Lung (tissue), 12 donors: ENCODE measurements around the gene BEST4. TPM values are rescaled to one million over a fixed set of nuclear protein-coding genes. Genes with fewer than 3 reads are reported as not detected.
A peak's percentile ranks its signal among the peaks of the same experiment; 100 is the strongest.
"Not testable (repeated sequence)": the region's sequence is repeated elsewhere in the genome, so short reads cannot be mapped to it uniquely, and the experiment has no call there.

Source experiments
- ATAC-seq: fragments of 200-7000 bp; cut with Tn5 transposase; one replicate; pipeline ENCODE4 v1.9.1; 2020; ENCODE audit warnings: moderate number of reproducible peaks; ENCODE audit not compliant: insufficient read depth, low FRiP score
- DNase-seq, 3 donors: peaks; one replicate each; pipeline ENCODE4 v3.0.0-alpha.2; 2013 to 2017
- H3K27ac ChIP-seq, 2 donors: one replicate each; pipeline ENCODE4 v1.5.1; 2013; ENCODE audit warnings: mild to moderate bottlenecking in 2 of 2, moderate library complexity in 2 of 2, control low read depth in 1 of 2, inconsistent platforms in 1 of 2, low read depth in 1 of 2, low read length in 1 of 2
- H3K27me3 ChIP-seq, 3 donors: one replicate each; pipeline ENCODE4 v1.5.1; 2013; ENCODE audit warnings: low read length in 2 of 3; ENCODE audit not compliant: control insufficient read depth in 3 of 3, insufficient read depth in 3 of 3
- H3K36me3 ChIP-seq, 4 donors: one replicate each; pipeline ENCODE4 v1.5.1; 2013; ENCODE audit warnings: low read length in 4 of 4, mild to moderate bottlenecking in 1 of 4, moderate library complexity in 1 of 4; ENCODE audit not compliant: control insufficient read depth in 4 of 4, insufficient read depth in 4 of 4
- H3K4me1 ChIP-seq, 5 donors: one replicate each; pipeline ENCODE4 v1.5.1; 2013; ENCODE audit warnings: low read length in 5 of 5, mild to moderate bottlenecking in 2 of 5, moderate library complexity in 1 of 5; ENCODE audit not compliant: control insufficient read depth in 5 of 5, insufficient read depth in 5 of 5
- H3K4me3 ChIP-seq: one replicate; pipeline ENCODE4 v1.5.1; 2013; ENCODE audit warnings: mild to moderate bottlenecking, control low read depth, moderate library complexity
- H3K9ac ChIP-seq, 2 donors: one replicate each; pipeline ENCODE4 v1.5.1; 2013; ENCODE audit warnings: low read length in 2 of 2, control low read depth in 1 of 2; ENCODE audit not compliant: insufficient read depth in 1 of 2
- H3K9me3 ChIP-seq, 4 donors: one replicate each; pipeline ENCODE4 v1.5.1; 2013; ENCODE audit warnings: low read length in 3 of 4, mild to moderate bottlenecking in 1 of 4, moderate library complexity in 1 of 4; ENCODE audit not compliant: control insufficient read depth in 4 of 4, insufficient read depth in 3 of 4
- CTCF ChIP-seq: IDR thresholded peaks from 2 replicates; pipeline ENCODE4 v1.5.1; 2012; ENCODE audit warnings: mild to moderate bottlenecking; ENCODE audit errors: control extremely low read depth, extremely low read depth
- WGBS, 2 donors: extraction: QIAGEN DNeasy Blood & Tissue Kit; methylation state at CpG; one replicate each; pipeline ENCODE4 v1.1.7; 2013; 5-methylcytosine and 5-hydroxymethylcytosine counted together
- polyA plus RNA-seq, 2 donors: library from polyadenylated mRNA; stranded (reverse); fragments of 200-250 nt; gene quantifications; one replicate each; pipeline ENCODE4 v1.2.1, GENCODE V29; 2013
- total RNA-seq, 2 donors: library from RNA; depleted of rRNA in 1 of 2; stranded (reverse); fragments of >200 nt in 1 of 2; gene quantifications; one replicate each; pipeline ENCODE4 v1.2.1, GENCODE V29; 2014 to 2021
- donor health status: control.
- donor health status: control.
- donor health status: Bipolar disorder and iron deficiency.
- donor health status: healthy.
- donor health status: DM: yes; HTN: yes; CAD: no.

The BEST4 gene
- total and polyA plus RNA-seq, 4 donors, result 0.23 to 1.4 (median 0.56) TPM

- H3K9ac ChIP-seq, result no peak overlapping the region
- ATAC-seq (no peak), DNase-seq (no peak)
- H3K36me3 ChIP-seq, result peaks cover 0 to 13% (median 9%) of the 10 kb centered on the region in 4 donors
- H3K27ac ChIP-seq, result peak overlapping the region in 1 of 2 donors; percentile 29
- H3K4me1 ChIP-seq, result peaks cover 0 to 21% (median 5%) of the 10 kb centered on the region in 5 donors
- H3K4me3 ChIP-seq, result no peak overlapping the region
- no peaks in the 10 kb centered on the region for H3K27me3 ChIP-seq
- no peak for TF ChIP-seq CTCF
- no peaks in the 10 kb centered on the region for H3K9me3 ChIP-seq
- WGBS, 2 donors, result 86 to 94% methylated on average over 10 of the region's 10 CpGs
Observed at GRCh38 chr1:44798481-44799365, 10.8 kb upstream of the BEST4 start.

- WGBS, 2 donors, result 86 to 92% methylated on average over 8 of the region's 8 CpGs
- not testable (repeated sequence) for H3K9ac ChIP-seq
Observed at GRCh38 chr1:44797886-44798285, 9.9 kb upstream of the BEST4 start.

GRCh38 chr1:44792736-44793502 lies 4.9 kb upstream of the BEST4 start:
- Histone ChIP-seq H3K4me3 (no peak overlapping the region), H3K27me3 (no peaks in the 10 kb centered on the region), H3K9ac (no peak overlapping the region), H3K4me1 (no peaks in the 10 kb centered on the region), H3K9me3 (no peaks in the 10 kb centered on the region), H3K36me3 (no peaks in the 10 kb centered on the region), H3K27ac (peak overlapping the region in 1 of 2 donors; percentile 11)
- no peak for TF ChIP-seq CTCF
- WGBS, 2 donors, result 85 to 91% methylated on average over 9 of the region's 9 CpGs
- ATAC-seq, result no peak
- DNase-seq, result no peak

More at GRCh38 chr1:44797886-44798285, 9.9 kb upstream of the BEST4 start:
- DNase-seq, ATAC-seq, H3K36me3 ChIP-seq, H3K27ac ChIP-seq, H3K9me3 ChIP-seq, H3K4me3 ChIP-seq, H3K27me3 ChIP-seq: not testable (repeated sequence)
- H3K4me1 ChIP-seq, result peaks cover 0 to 16% (median 5%) of the 10 kb centered on the region in 5 donors
